GM12873 (cell line): ENCODE results near the gene ATXN3.

Source experiments
- CTCF ChIP-seq: IDR thresholded peaks from 2 replicates; pipeline ENCODE4 v1.5.1; 2012; ENCODE audit warnings: low read depth, mild to moderate bottlenecking, moderate library complexity, low read length, control low read depth; ENCODE audit not compliant: insufficient read depth; ENCODE audit errors: missing control alignments

ATXN3 gene

GRCh38 chr14:92012121-92012748, 94.1 kb downstream of the ATXN3 start:
- no peak for TF ChIP-seq CTCF

GRCh38 chr14:92010644-92011043, 95.7 kb downstream of the ATXN3 start:
- TF ChIP-seq CTCF: no peak

GRCh38 chr14:92009604-92010003, 96.8 kb downstream of the ATXN3 start:
- no peak for TF ChIP-seq CTCF
